Measurements from ENCODE around the gene ROBO3.

DNA sequence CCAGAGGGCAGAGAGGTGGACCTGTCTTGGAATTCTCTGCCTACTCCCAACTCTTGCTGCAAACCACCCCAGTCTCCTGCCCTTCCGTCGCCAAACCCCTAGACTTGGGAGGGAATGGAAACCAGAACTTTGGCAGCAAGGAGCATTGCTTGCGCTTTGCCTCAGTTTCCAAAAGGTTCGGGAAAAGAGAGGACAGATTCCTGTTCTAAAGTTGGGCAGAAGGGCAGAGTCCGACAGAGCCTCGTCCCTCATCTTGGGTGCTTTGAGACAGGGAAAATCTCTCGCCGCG, 396 bp upstream of the ROBO3 start:
- TF ChIP-seq, protein P1, sequence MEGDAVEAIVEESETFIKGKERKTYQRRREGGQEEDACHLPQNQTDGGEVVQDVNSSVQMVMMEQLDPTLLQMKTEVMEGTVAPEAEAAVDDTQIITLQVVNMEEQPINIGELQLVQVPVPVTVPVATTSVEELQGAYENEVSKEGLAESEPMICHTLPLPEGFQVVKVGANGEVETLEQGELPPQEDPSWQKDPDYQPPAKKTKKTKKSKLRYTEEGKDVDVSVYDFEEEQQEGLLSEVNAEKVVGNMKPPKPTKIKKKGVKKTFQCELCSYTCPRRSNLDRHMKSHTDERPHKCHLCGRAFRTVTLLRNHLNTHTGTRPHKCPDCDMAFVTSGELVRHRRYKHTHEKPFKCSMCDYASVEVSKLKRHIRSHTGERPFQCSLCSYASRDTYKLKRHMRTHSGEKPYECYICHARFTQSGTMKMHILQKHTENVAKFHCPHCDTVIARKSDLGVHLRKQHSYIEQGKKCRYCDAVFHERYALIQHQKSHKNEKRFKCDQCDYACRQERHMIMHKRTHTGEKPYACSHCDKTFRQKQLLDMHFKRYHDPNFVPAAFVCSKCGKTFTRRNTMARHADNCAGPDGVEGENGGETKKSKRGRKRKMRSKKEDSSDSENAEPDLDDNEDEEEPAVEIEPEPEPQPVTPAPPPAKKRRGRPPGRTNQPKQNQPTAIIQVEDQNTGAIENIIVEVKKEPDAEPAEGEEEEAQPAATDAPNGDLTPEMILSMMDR (IDR thresholded peaks at IDR 0.05): no peak
- TF ChIP-seq POLR2A (IDR thresholded peaks at IDR 0.05): no peak

Data from uterus (tissue), 2 donors.